Measurements from ENCODE around the gene IL18R1.

IL18R1 gene

GRCh38 chr2:102391565-102391964 lies 36.0 kb downstream of the IL18R1 start:
- DNase-seq, result no peak

GRCh38 chr2:102392096-102392495 lies 36.5 kb downstream of the IL18R1 start:
- DNase-seq, result no peak

- no peak for DNase-seq
Observed at GRCh38 chr2:102392942-102393341, 37.3 kb downstream of the IL18R1 start.

GRCh38 chr2:102396012-102396411 lies 40.4 kb downstream of the IL18R1 start:
- DNase-seq, result no peak

- DNase-seq, result no peak
Observed at GRCh38 chr2:102397209-102397608, 41.6 kb downstream of the IL18R1 start.

- no peak for DNase-seq
Observed at GRCh38 chr2:102399499-102400141, 44.0 kb downstream of the IL18R1 start.

GRCh38 chr2:102401456-102401855 lies 45.9 kb downstream of the IL18R1 start:
- DNase-seq, result no peak

GRCh38 chr2:102401865-102402264 lies 46.3 kb downstream of the IL18R1 start:
- no peak for DNase-seq

GRCh38 chr2:102410952-102411351 lies 55.4 kb downstream of the IL18R1 start:
- DNase-seq, result no peak

GRCh38 chr2:102412199-102412598 lies 56.6 kb downstream of the IL18R1 start:
- DNase-seq, result no peak

GRCh38 chr2:102417946-102418345 lies 62.4 kb downstream of the IL18R1 start:
- DNase-seq, result no peak

- DNase-seq, result no peak
Observed at GRCh38 chr2:102418421-102418961, 62.9 kb downstream of the IL18R1 start.

GRCh38 chr2:102420290-102420689 lies 64.7 kb downstream of the IL18R1 start:
- no peak for DNase-seq

- DNase-seq, result no peak
Observed at GRCh38 chr2:102421890-102422759, 66.5 kb downstream of the IL18R1 start.

- no peak for DNase-seq
Observed at GRCh38 chr2:102422910-102423309, 67.3 kb downstream of the IL18R1 start, which contains the start of gene IL18RAP. TSS of gene IL18RAP (plus strand) at chr2:102423160. CDS start at chr2:102423278, 118 bp downstream.

GRCh38 chr2:102423368-102423767 lies 67.8 kb downstream of the IL18R1 start:
- DNase-seq, result no peak

- DNase-seq, result no peak
Observed at GRCh38 chr2:102424754-102425153, 69.2 kb downstream of the IL18R1 start.

- DNase-seq, result no peak
Observed at GRCh38 chr2:102425441-102426132, 70.0 kb downstream of the IL18R1 start.

- no peak for DNase-seq
Observed at GRCh38 chr2:102427249-102427648, 71.7 kb downstream of the IL18R1 start.

- DNase-seq, result no peak
Observed at GRCh38 chr2:102428573-102428972, 73.0 kb downstream of the IL18R1 start.

GRCh38 chr2:102432386-102432785 lies 76.8 kb downstream of the IL18R1 start:
- no peak for DNase-seq

GRCh38 chr2:102433973-102434654 lies 78.5 kb downstream of the IL18R1 start:
- DNase-seq, result no peak

Measured in stimulated activated CD8-positive, alpha-beta memory T cell treated with anti-CD3 and anti-CD28 coated beads, Interleukin-4, amount 100 ng/mL, for 48 hours (primary cell).